ENCODE measurements around the gene CAMKK2.

GRCh38 chr12:121219353-121219986, 77.0 kb downstream of the CAMKK2 start:
- TF ChIP-seq, protein P1, sequence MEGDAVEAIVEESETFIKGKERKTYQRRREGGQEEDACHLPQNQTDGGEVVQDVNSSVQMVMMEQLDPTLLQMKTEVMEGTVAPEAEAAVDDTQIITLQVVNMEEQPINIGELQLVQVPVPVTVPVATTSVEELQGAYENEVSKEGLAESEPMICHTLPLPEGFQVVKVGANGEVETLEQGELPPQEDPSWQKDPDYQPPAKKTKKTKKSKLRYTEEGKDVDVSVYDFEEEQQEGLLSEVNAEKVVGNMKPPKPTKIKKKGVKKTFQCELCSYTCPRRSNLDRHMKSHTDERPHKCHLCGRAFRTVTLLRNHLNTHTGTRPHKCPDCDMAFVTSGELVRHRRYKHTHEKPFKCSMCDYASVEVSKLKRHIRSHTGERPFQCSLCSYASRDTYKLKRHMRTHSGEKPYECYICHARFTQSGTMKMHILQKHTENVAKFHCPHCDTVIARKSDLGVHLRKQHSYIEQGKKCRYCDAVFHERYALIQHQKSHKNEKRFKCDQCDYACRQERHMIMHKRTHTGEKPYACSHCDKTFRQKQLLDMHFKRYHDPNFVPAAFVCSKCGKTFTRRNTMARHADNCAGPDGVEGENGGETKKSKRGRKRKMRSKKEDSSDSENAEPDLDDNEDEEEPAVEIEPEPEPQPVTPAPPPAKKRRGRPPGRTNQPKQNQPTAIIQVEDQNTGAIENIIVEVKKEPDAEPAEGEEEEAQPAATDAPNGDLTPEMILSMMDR (IDR thresholded peaks at IDR 0.05 in 8 of 11, conservative IDR thresholded peaks at IDR 0.05 in 3 of 11) = no peak
- no peak for TF ChIP-seq POLR2AphosphoS5 (IDR thresholded peaks at IDR 0.05)
- TF ChIP-seq POLR2A (IDR thresholded peaks at IDR 0.05) = no peak
